ENCODE data around the gene TSPAN4. TPM values are rescaled to one million over a fixed set of nuclear protein-coding genes. Genes with fewer than 3 reads are reported as not detected.

TSPAN4 gene
- total RNA-seq, 2 donors from 2014 or later = 48.8 to 94.9 TPM

DNA sequence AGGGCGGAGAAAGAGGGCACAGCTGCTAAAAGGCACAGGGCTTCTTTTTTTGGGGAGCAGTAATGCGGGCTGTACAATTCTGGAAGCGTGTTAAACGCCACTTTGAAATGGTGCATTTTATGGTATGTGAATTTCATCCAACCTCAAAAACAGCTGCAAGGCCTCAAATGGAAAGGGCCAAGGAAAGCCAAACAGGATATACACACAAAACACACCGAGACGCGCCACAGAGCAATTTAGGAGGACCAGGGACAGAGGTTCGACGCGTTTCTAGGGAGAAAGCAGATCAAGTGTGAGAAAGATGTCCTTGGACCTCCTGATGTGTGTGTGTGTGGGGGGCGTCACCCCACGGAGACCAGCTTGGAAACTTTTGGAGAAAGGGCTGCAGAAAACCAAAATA is 31.1 kb downstream of the TSPAN4 start:
- no peak for DNase-seq (ENCODE audit: low spot score)
- Histone ChIP-seq H3K4me3 (no peak overlapping the region), H3K27me3 (replicated peaks; ENCODE audit: insufficient read depth) (no peaks in the 10 kb centered on the region), H3K4me1 (replicated peaks) (no peaks in the 10 kb centered on the region), H3K36me3 (no peaks in the 10 kb centered on the region), H3K9me3 (no peaks in the 10 kb centered on the region), H3K27ac (no peak overlapping the region)
- TF ChIP-seq POLR2A (IDR thresholded peaks at IDR 0.05) = no peak
- TF ChIP-seq, protein P1, sequence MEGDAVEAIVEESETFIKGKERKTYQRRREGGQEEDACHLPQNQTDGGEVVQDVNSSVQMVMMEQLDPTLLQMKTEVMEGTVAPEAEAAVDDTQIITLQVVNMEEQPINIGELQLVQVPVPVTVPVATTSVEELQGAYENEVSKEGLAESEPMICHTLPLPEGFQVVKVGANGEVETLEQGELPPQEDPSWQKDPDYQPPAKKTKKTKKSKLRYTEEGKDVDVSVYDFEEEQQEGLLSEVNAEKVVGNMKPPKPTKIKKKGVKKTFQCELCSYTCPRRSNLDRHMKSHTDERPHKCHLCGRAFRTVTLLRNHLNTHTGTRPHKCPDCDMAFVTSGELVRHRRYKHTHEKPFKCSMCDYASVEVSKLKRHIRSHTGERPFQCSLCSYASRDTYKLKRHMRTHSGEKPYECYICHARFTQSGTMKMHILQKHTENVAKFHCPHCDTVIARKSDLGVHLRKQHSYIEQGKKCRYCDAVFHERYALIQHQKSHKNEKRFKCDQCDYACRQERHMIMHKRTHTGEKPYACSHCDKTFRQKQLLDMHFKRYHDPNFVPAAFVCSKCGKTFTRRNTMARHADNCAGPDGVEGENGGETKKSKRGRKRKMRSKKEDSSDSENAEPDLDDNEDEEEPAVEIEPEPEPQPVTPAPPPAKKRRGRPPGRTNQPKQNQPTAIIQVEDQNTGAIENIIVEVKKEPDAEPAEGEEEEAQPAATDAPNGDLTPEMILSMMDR (IDR thresholded peaks at IDR 0.05) = no peak
- no peak for TF ChIP-seq POLR2AphosphoS5 (IDR thresholded peaks at IDR 0.05)
- intact Hi-C loops (cut with DNase I) = no loop called here
- WGBS = 60% methylated on average over 12 of the region's 12 CpGs

DNA sequence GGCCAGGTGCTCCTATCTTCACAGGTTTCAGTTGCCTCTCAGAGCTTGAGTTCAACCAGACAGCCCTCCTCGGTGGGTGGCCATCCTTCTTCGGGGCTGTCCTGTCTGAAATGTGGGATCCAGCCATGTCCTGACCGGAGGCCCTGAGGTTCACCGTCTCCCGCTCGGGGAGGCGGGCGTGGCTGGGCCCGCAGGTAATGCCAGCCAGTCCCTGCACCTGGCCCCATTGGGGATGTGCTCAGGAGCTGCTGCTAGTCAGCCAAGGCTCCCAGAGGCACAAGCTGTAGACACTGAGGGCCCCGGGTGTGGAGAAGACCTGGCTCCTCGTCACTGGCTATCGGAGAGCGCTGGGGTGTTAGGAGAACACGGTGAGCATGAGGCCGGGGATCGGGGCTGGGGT is 32.6 kb downstream of the TSPAN4 start:
- H3K36me3 ChIP-seq = no peaks in the 10 kb centered on the region
- no peaks in the 10 kb centered on the region for H3K27me3 ChIP-seq (replicated peaks; ENCODE audit: insufficient read depth)
- 84% methylated on average over 16 of the region's 16 CpGs for WGBS
- no peak overlapping the region for H3K27ac ChIP-seq
- intact Hi-C loops (cut with DNase I) = no loop called here
- H3K9me3 ChIP-seq = no peaks in the 10 kb centered on the region
- no peaks in the 10 kb centered on the region for H3K4me1 ChIP-seq (replicated peaks)
- TF ChIP-seq, protein P1 (IDR thresholded peaks at IDR 0.05) = no peak
- TF ChIP-seq POLR2AphosphoS5 (IDR thresholded peaks at IDR 0.05) (no peak), POLR2A (IDR thresholded peaks at IDR 0.05) (no peak)
- DNase-seq (ENCODE audit: low spot score) = no peak
- H3K4me3 ChIP-seq = no peak overlapping the region

DNA sequence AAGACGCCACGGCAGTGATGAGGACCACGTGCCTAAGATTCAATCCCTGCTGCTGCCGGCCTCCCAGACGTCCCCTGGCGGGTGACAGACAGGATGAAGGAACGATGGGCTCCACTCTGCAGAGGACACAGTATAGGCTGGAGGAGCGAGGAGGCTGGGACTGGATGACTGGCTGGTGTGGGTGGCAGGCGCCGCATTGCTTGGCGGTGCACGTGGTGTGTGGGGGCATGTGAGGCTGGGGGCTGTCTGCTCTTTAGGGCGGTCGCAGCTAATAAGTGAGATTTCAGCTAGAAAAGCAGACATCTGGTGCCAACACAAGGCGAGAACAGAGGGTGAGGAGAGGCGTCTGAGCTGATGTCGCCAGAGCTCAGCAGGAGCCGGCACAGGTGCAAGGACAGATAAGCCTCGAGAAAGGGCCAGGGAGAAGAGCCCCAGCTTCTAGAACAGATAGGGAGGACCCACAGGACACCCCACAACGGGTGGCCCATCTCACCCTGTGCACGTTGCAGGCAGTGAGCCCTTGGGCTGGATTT is 33.2 kb downstream of the TSPAN4 start:
- TF ChIP-seq, protein P1 (IDR thresholded peaks at IDR 0.05) = no peak
- no peak for TF ChIP-seq POLR2AphosphoS5 (IDR thresholded peaks at IDR 0.05)
- TF ChIP-seq POLR2A (IDR thresholded peaks at IDR 0.05) = no peak
- intact Hi-C loops (cut with DNase I) = no loop called here
- 89% methylated on average over 21 of the region's 21 CpGs for WGBS
- H3K9me3 ChIP-seq = no peaks in the 10 kb centered on the region
- no peaks in the 10 kb centered on the region for H3K4me1 ChIP-seq (replicated peaks)
- no peak overlapping the region for H3K4me3 ChIP-seq
- H3K27ac ChIP-seq = no peak overlapping the region
- H3K36me3 ChIP-seq = no peaks in the 10 kb centered on the region
- DNase-seq (ENCODE audit: low spot score) = no peak
- no peaks in the 10 kb centered on the region for H3K27me3 ChIP-seq (replicated peaks; ENCODE audit: insufficient read depth)

DNA sequence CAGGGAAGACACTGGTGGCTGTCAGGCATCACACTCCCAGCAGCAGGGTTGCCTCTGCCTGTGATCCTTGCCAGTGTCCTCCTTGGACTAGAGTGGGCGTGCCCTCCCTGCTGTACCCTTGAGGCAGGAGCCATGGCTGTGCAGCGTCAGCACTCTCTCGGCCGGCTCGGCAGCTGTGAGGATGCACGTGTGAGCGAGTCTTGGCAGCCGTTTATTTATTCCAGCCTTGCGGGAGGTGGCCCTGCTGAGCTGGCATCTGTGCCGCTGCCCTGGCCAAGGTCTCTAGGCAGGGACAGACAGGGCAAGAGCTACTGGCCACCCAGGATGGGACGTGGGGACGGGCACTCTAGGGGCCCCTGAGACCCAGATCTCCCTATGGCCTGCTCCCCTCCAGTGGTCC is 33.9 kb downstream of the TSPAN4 start:
- DNase-seq (ENCODE audit: low spot score) = no peak
- intact Hi-C loops (cut with DNase I) = no loop called here
- Histone ChIP-seq H3K9me3 (no peaks in the 10 kb centered on the region), H3K27ac (no peak overlapping the region), H3K27me3 (replicated peaks; ENCODE audit: insufficient read depth) (no peaks in the 10 kb centered on the region), H3K4me1 (replicated peaks) (no peaks in the 10 kb centered on the region), H3K36me3 (no peaks in the 10 kb centered on the region), H3K4me3 (no peak overlapping the region)
- WGBS = 67% methylated on average over 12 of the region's 12 CpGs
- TF ChIP-seq, protein P1 (IDR thresholded peaks at IDR 0.05) = no peak
- TF ChIP-seq POLR2A (IDR thresholded peaks at IDR 0.05) = no peak
- TF ChIP-seq POLR2AphosphoS5 (IDR thresholded peaks at IDR 0.05) = no peak

DNA sequence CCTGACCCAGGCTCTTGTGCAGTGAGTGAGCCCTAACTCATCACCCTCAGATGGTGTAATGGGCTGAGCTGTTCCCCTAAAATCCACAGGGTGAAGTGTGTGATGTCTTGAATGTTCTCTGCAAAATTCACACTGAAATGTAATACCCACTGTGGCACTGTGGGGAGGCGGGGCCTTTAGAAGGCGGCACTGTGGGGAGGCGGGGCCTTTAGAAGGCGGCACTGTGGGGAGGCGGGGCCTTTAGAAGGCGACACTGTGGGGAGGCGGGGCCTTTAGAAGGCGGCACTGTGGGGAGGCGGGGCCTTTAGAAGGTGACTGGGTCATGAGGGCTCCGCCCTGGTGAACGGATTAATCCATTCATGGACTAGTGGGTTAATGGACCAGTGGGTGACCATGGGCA is 34.9 kb downstream of the TSPAN4 start:
- TF ChIP-seq POLR2AphosphoS5 (IDR thresholded peaks at IDR 0.05) (no peak), POLR2A (IDR thresholded peaks at IDR 0.05) (no peak)
- TF ChIP-seq, protein P1 (IDR thresholded peaks at IDR 0.05) = no peak
- intact Hi-C loops (cut with DNase I) = no loop called here
- no peak overlapping the region for H3K27ac ChIP-seq
- H3K36me3 ChIP-seq = no peaks in the 10 kb centered on the region
- DNase-seq (ENCODE audit: low spot score) = no peak
- no peak overlapping the region for H3K4me3 ChIP-seq
- H3K4me1 ChIP-seq (replicated peaks) = no peaks in the 10 kb centered on the region
- H3K9me3 ChIP-seq = no peaks in the 10 kb centered on the region
- WGBS = 90% methylated on average over 11 of the region's 11 CpGs
- H3K27me3 ChIP-seq (replicated peaks; ENCODE audit: insufficient read depth) = no peaks in the 10 kb centered on the region
